ENCODE measurements around the gene JAG1.

DNA sequence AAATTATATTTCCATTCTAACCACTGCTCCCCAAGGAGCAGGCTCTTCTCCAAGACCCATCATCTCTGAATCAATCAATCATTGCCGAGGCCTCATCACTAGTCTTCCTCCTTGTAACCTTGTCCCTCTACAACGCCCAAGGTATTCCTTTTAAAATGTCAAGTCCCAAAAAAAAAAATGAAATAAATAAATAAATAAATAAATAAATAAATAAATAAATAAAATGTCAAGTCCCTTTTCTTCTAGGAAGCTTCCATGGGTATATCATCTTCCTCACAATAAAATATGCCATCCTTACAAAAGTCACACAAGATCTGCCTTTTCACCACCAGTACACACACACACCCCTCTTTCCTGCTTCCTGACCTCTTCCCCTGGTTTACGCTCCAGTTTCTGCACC, 57.6 kb downstream of the JAG1 start:
- no peak for TF ChIP-seq ZNF274 (IDR thresholded peaks at IDR 0.05; ENCODE audit: low read depth, low read length)
- no peak for TF ChIP-seq SUZ12 (IDR thresholded peaks at IDR 0.05; ENCODE audit: extremely low read depth, insufficient read depth, insufficient read length)
- TF ChIP-seq YY1 (IDR thresholded peaks at IDR 0.05; ENCODE audit: insufficient read depth, insufficient read length): no peak

Data from NT2/D1 (cell line).